T follicular helper cell (primary cell): ENCODE results near the gene EFCAB11.

ENCODE experiments used
- DNase-seq: peaks from one replicate; pipeline ENCODE4 v3.0.0-alpha.2; 2020; ENCODE audit warnings: low read depth

The EFCAB11 gene

GRCh38 chr14:89866458-89866857, 88.1 kb downstream of the EFCAB11 start:
- no peak for DNase-seq

GRCh38 chr14:89865153-89865552, 89.4 kb downstream of the EFCAB11 start:
- no peak for DNase-seq

- no peak for DNase-seq
Measured at GRCh38 chr14:89862856-89863255, 91.7 kb downstream of the EFCAB11 start.

GRCh38 chr14:89861630-89862029, 92.9 kb downstream of the EFCAB11 start:
- no peak for DNase-seq

GRCh38 chr14:89858089-89858488, 96.4 kb downstream of the EFCAB11 start:
- no peak for DNase-seq

- no peak for DNase-seq
Measured at GRCh38 chr14:89856871-89857345, 97.6 kb downstream of the EFCAB11 start.

- DNase-seq: no peak
Measured at GRCh38 chr14:89855961-89856656, 98.4 kb downstream of the EFCAB11 start.

GRCh38 chr14:89853936-89854693, 100.4 kb downstream of the EFCAB11 start:
- no peak for DNase-seq

- no peak for DNase-seq
Measured at GRCh38 chr14:89851106-89851505, 103.4 kb downstream of the EFCAB11 start.

GRCh38 chr14:89849931-89850330, 104.6 kb downstream of the EFCAB11 start:
- no peak for DNase-seq

GRCh38 chr14:89848165-89848564, 106.4 kb downstream of the EFCAB11 start:
- no peak for DNase-seq

- DNase-seq: no peak
Measured at GRCh38 chr14:89845346-89845745, 109.2 kb downstream of the EFCAB11 start.

GRCh38 chr14:89844508-89844907, 110.0 kb downstream of the EFCAB11 start:
- DNase-seq: no peak

- no peak for DNase-seq
Measured at GRCh38 chr14:89842837-89843236, 111.7 kb downstream of the EFCAB11 start.

GRCh38 chr14:89841851-89842250, 112.7 kb downstream of the EFCAB11 start:
- no peak for DNase-seq

GRCh38 chr14:89836830-89837469, 117.6 kb downstream of the EFCAB11 start:
- no peak for DNase-seq

- no peak for DNase-seq
Measured at GRCh38 chr14:89833661-89834060, 120.9 kb downstream of the EFCAB11 start.

- no peak for DNase-seq
Measured at GRCh38 chr14:89833120-89833532, 121.4 kb downstream of the EFCAB11 start.

- no peak for DNase-seq
Measured at GRCh38 chr14:89828471-89829165, 125.9 kb downstream of the EFCAB11 start.

GRCh38 chr14:89827265-89827664, 127.3 kb downstream of the EFCAB11 start:
- DNase-seq: no peak

- no peak for DNase-seq
Measured at GRCh38 chr14:89826596-89826995, 127.9 kb downstream of the EFCAB11 start.

- no peak for DNase-seq
Measured at GRCh38 chr14:89823743-89824142, 130.8 kb downstream of the EFCAB11 start.
